ENCODE data around the gene MTMR2.

Gene MTMR2

GRCh38 chr11:95923728-95924413 is at the start of gene MTMR2:
MTMR2 (minus strand) TSS chr11:95924107; CDS start chr11:95923954, 153 bp downstream.
- DNase-seq = peak; percentile 49

GRCh38 chr11:95972060-95972459 is 48.2 kb upstream of the MTMR2 start:
- DNase-seq = no peak

- DNase-seq = no peak
Observed at GRCh38 chr11:95968585-95968984, 44.7 kb upstream of the MTMR2 start.

- DNase-seq = no peak
Observed at GRCh38 chr11:95964281-95964680, 40.4 kb upstream of the MTMR2 start.

GRCh38 chr11:95961758-95962157 is 37.9 kb upstream of the MTMR2 start:
- DNase-seq = no peak

GRCh38 chr11:95950905-95951304 is 27.0 kb upstream of the MTMR2 start:
- DNase-seq = no peak

GRCh38 chr11:95948637-95949036 is 24.7 kb upstream of the MTMR2 start:
- no peak for DNase-seq

- DNase-seq = no peak
Observed at GRCh38 chr11:95944623-95945022, 20.7 kb upstream of the MTMR2 start.

GRCh38 chr11:95943546-95943945 is 19.6 kb upstream of the MTMR2 start:
- DNase-seq = no peak

- DNase-seq = no peak
Observed at GRCh38 chr11:95939091-95939490, 15.2 kb upstream of the MTMR2 start.

- DNase-seq = no peak
Observed at GRCh38 chr11:95937358-95937757, 13.5 kb upstream of the MTMR2 start.

GRCh38 chr11:95933594-95933993 is 9.7 kb upstream of the MTMR2 start:
- no peak for DNase-seq

GRCh38 chr11:95931916-95932315 is 8.0 kb upstream of the MTMR2 start:
- no peak for DNase-seq

GRCh38 chr11:95930948-95931347 is 7.0 kb upstream of the MTMR2 start:
- DNase-seq = no peak

GRCh38 chr11:95926726-95927125 is 2.8 kb upstream of the MTMR2 start:
- DNase-seq = no peak

GRCh38 chr11:95925011-95925410 is 1.1 kb upstream of the MTMR2 start:
- no peak for DNase-seq

GRCh38 chr11:95924414-95924760 is 480 bp upstream of the MTMR2 start:
- no peak for DNase-seq

GRCh38 chr11:95923439-95923727 is 524 bp downstream of the MTMR2 start:
- DNase-seq = no peak

- DNase-seq = no peak
Observed at GRCh38 chr11:95922536-95923438, 1.1 kb downstream of the MTMR2 start.

- DNase-seq = no peak
Observed at GRCh38 chr11:95922099-95922498, 1.8 kb downstream of the MTMR2 start.

- DNase-seq = no peak
Observed at GRCh38 chr11:95920460-95921105, 3.3 kb downstream of the MTMR2 start.

- no peak for DNase-seq
Observed at GRCh38 chr11:95919514-95919913, 4.4 kb downstream of the MTMR2 start.

GRCh38 chr11:95918720-95919119 is 5.2 kb downstream of the MTMR2 start:
- no peak for DNase-seq

- no peak for DNase-seq
Observed at GRCh38 chr11:95918056-95918455, 5.9 kb downstream of the MTMR2 start.
